ENCODE data around the gene PSAP. TPM values are rescaled to one million over a fixed set of nuclear protein-coding genes. Genes with fewer than 3 reads are reported as not detected.

Gene PSAP
- polyA plus RNA-seq, 1 donor from 2014 or later, result 651 TPM

DNA sequence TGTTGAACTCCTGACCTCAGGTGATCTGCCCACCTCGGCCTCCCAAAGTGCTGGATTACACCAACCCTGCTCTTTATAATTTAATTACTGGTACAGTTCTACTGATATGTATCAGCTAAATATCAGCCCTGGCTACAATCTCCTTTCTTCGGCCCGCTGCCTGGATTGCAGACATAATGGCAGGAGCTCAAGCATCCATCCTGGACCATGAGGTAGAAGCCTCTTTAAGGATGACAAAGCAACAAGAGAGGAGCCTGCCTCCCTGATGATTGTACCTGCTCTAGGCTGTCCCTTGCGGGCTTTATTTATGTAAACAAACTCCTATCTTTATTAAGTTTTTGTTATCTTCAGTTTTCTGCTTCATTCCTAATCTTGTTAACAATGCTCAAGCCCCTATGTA lies 5.6 kb upstream of the PSAP start:
- Histone ChIP-seq H3F3A (ENCODE audit: insufficient read depth, low read length, poor library complexity, severe bottlenecking) (no peaks in the 10 kb centered on the region), H2AFZ (ENCODE audit: low read depth, low read length) (no peak overlapping the region), H3K9me2 (ENCODE audit: insufficient read depth, low read length) (no peaks in the 10 kb centered on the region), H3K27ac (ENCODE audit: low read length) (no peak overlapping the region), H3K27me3 (ENCODE audit: insufficient read depth, low read depth, low read length) (no peaks in the 10 kb centered on the region), H3K9ac (ENCODE audit: low read length) (no peak overlapping the region), H3K79me2 (replicated peaks; ENCODE audit: insufficient read depth, low read length) (no peaks in the 10 kb centered on the region), H3K4me2 (ENCODE audit: low read length) (no peak overlapping the region), H3K9me3 (ENCODE audit: low read length) (no peaks in the 10 kb centered on the region), H4K20me1 (ENCODE audit: insufficient read depth) (no peaks in the 10 kb centered on the region), H3K4me3 (ENCODE audit: low read length) (no peak overlapping the region), H3K36me3 (ENCODE audit: insufficient read depth, low read length) (no peaks in the 10 kb centered on the region)
- no peak for TF ChIP-seq EP300 (conservative IDR thresholded peaks at IDR 0.05; ENCODE audit: poor library complexity, severe bottlenecking)
- TF ChIP-seq, protein P1, sequence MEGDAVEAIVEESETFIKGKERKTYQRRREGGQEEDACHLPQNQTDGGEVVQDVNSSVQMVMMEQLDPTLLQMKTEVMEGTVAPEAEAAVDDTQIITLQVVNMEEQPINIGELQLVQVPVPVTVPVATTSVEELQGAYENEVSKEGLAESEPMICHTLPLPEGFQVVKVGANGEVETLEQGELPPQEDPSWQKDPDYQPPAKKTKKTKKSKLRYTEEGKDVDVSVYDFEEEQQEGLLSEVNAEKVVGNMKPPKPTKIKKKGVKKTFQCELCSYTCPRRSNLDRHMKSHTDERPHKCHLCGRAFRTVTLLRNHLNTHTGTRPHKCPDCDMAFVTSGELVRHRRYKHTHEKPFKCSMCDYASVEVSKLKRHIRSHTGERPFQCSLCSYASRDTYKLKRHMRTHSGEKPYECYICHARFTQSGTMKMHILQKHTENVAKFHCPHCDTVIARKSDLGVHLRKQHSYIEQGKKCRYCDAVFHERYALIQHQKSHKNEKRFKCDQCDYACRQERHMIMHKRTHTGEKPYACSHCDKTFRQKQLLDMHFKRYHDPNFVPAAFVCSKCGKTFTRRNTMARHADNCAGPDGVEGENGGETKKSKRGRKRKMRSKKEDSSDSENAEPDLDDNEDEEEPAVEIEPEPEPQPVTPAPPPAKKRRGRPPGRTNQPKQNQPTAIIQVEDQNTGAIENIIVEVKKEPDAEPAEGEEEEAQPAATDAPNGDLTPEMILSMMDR (IDR thresholded peaks at IDR 0.05; ENCODE audit: poor library complexity, severe bottlenecking), result no peak
- TF ChIP-seq POLR2AphosphoS5 (IDR thresholded peaks at IDR 0.05), result no peak
- TF ChIP-seq TAF1 (IDR thresholded peaks at IDR 0.05; ENCODE audit: low read depth), result no peak
- TF ChIP-seq, protein P2, sequence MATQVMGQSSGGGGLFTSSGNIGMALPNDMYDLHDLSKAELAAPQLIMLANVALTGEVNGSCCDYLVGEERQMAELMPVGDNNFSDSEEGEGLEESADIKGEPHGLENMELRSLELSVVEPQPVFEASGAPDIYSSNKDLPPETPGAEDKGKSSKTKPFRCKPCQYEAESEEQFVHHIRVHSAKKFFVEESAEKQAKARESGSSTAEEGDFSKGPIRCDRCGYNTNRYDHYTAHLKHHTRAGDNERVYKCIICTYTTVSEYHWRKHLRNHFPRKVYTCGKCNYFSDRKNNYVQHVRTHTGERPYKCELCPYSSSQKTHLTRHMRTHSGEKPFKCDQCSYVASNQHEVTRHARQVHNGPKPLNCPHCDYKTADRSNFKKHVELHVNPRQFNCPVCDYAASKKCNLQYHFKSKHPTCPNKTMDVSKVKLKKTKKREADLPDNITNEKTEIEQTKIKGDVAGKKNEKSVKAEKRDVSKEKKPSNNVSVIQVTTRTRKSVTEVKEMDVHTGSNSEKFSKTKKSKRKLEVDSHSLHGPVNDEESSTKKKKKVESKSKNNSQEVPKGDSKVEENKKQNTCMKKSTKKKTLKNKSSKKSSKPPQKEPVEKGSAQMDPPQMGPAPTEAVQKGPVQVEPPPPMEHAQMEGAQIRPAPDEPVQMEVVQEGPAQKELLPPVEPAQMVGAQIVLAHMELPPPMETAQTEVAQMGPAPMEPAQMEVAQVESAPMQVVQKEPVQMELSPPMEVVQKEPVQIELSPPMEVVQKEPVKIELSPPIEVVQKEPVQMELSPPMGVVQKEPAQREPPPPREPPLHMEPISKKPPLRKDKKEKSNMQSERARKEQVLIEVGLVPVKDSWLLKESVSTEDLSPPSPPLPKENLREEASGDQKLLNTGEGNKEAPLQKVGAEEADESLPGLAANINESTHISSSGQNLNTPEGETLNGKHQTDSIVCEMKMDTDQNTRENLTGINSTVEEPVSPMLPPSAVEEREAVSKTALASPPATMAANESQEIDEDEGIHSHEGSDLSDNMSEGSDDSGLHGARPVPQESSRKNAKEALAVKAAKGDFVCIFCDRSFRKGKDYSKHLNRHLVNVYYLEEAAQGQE (IDR thresholded peaks at IDR 0.05; ENCODE audit: borderline replicate concordance), result no peak
- TF ChIP-seq SMC3 (conservative IDR thresholded peaks at IDR 0.05; ENCODE audit: poor library complexity), result no peak
- TF ChIP-seq RAD21 (conservative IDR thresholded peaks at IDR 0.05), result no peak
- TF ChIP-seq MXI1 (conservative IDR thresholded peaks at IDR 0.05; ENCODE audit: poor library complexity, severe bottlenecking), result no peak
- no peak for TF ChIP-seq EZH2 (IDR thresholded peaks at IDR 0.05; ENCODE audit: borderline replicate concordance, insufficient read depth, low read length, poor library complexity, severe bottlenecking)

DNA sequence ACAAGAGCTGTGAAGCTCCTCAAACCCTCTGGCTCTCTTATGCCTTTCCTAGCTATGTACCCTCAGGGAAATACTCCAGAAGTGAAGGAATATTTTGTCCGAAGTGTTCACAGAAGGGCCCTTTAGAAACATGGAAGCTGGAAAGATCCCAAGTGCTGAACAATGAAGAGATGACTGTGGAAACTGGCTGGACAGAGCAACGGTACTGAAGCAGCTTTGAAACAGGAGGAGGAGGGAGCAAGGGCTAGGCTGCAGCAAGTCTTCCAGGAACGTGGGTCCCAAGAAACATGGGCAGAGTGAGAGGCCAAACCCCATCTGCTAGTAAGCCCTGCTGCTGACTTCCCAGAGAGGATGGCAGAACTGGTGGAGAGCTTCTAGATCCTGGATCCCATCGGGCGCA lies 3.0 kb upstream of the PSAP start:
- no peak overlapping the region for H3K9ac ChIP-seq (ENCODE audit: low read length)
- H3K27me3 ChIP-seq (ENCODE audit: insufficient read depth, low read depth, low read length), result no peaks in the 10 kb centered on the region
- H3K9me3 ChIP-seq (ENCODE audit: low read length), result no peaks in the 10 kb centered on the region
- peaks cover 20% of the 10 kb centered on the region for H3K79me2 ChIP-seq (replicated peaks; ENCODE audit: insufficient read depth, low read length)
- peaks cover 3% of the 10 kb centered on the region for H3F3A ChIP-seq (ENCODE audit: insufficient read depth, low read length, poor library complexity, severe bottlenecking)
- no peaks in the 10 kb centered on the region for H3K36me3 ChIP-seq (ENCODE audit: insufficient read depth, low read length)
- H3K4me2 ChIP-seq (ENCODE audit: low read length), result no peak overlapping the region
- TF ChIP-seq MXI1 (conservative IDR thresholded peaks at IDR 0.05; ENCODE audit: poor library complexity, severe bottlenecking), result no peak
- TF ChIP-seq EP300 (conservative IDR thresholded peaks at IDR 0.05; ENCODE audit: poor library complexity, severe bottlenecking), result no peak
- no peak for TF ChIP-seq RAD21 (conservative IDR thresholded peaks at IDR 0.05)
- no peak for TF ChIP-seq SMC3 (conservative IDR thresholded peaks at IDR 0.05; ENCODE audit: poor library complexity)
- no peak for TF ChIP-seq EZH2 (IDR thresholded peaks at IDR 0.05; ENCODE audit: borderline replicate concordance, insufficient read depth, low read length, poor library complexity, severe bottlenecking)
- no peak for TF ChIP-seq POLR2AphosphoS5 (IDR thresholded peaks at IDR 0.05)
- TF ChIP-seq, protein P2 (IDR thresholded peaks at IDR 0.05; ENCODE audit: borderline replicate concordance), result no peak
- TF ChIP-seq TAF1 (IDR thresholded peaks at IDR 0.05; ENCODE audit: low read depth), result no peak
- TF ChIP-seq, protein P1 (IDR thresholded peaks at IDR 0.05; ENCODE audit: poor library complexity, severe bottlenecking), result no peak
- H3K27ac ChIP-seq (ENCODE audit: low read length), result no peak overlapping the region
- no peaks in the 10 kb centered on the region for H4K20me1 ChIP-seq (ENCODE audit: insufficient read depth)
- H2AFZ ChIP-seq (ENCODE audit: low read depth, low read length), result no peak overlapping the region
- H3K9me2 ChIP-seq (ENCODE audit: insufficient read depth, low read length), result no peaks in the 10 kb centered on the region
- no peak overlapping the region for H3K4me3 ChIP-seq (ENCODE audit: low read length)

Data from neural cell (in vitro differentiated cells).